G401.6 (cell line): Measurements from ENCODE around the gene MAPK9.
"Not testable (repeated sequence)": the region's sequence is repeated elsewhere in the genome, so short reads cannot be mapped to it uniquely, and the experiment has no call there.

Experiments used
- FAIRE-seq: peaks from 2 replicates; lab custom pipeline; 2012; peaks lifted over from hg19 to GRCh38; lab: Jason Lieb, UNC

Gene MAPK9

DNA sequence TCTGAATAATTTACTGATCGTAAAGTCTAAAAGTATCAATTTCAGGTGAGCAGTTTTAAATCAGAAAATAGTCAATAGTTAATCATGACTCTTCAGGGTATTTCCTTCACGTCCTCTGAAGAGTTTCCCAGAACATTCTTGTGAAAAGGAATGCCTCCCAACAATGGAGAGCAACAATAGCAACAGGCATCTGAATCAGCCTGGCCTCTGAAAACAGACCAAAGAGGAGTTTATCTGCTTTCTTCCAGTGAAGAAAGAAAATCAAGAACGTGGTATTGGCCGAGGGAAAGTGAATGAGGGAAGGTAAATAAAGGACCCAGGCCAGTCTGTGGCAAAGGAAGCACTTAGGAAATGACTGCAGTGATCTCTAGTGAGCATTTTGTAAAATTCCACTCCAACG is 56.8 kb downstream of the MAPK9 start:
- FAIRE-seq, result no peak

DNA sequence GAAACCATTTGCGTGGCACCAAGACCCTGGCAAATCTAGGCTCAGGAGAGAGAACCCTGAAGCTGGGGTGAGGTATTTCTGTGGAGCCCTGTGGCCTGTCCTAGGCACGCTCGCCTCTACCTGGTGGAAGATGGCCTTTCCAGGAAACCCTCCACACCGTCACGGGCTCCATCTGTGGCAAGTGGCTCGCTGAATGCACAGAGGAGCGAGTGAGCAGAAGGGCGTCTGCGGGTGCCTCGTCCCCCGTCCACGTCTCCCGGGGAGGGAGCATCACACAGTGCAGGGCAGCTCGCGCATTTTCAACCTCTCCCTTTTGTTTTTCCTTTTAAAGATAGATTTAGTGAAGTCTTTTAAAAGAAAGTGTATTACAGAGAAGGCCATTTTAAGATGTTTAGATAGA is 57.6 kb downstream of the MAPK9 start:
- no peak for FAIRE-seq

DNA sequence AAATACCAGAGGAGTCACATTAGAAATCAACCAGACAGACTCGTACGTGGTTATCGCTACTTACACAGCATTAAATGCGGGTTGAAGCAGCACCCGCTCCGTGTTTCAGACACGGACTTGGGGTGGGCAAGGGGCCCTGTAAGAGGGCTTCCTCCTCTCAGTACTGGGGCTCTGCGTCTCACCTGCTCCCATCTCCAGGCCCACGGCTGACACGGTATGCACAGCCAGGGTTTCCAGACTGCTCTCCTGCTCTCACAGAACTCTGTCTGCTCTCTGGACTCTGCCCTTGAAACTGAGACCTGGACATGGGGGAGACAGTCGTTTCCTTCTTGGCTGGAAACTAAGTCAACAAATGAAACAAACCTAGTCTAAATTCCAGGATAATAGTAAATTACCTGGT is 58.2 kb downstream of the MAPK9 start:
- FAIRE-seq, result no peak

DNA sequence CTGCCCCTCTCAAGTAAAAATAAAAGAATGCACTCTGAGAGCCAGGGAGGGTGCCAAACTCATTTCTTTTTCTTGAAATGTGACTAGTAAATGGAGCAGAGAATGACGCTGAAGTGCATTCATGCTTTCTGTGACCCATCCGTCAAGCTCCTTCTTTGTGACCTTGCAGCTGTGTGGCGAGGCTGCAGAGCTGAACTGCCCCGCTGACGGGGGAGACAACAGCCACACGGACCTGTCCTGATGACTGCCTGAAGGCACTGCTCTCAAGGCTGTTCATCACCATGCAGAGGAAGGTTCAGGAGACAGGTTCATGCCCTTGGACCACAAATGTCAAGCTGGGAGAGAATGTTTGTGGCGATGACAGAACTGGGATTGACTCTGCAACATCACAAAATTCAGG is 61.9 kb downstream of the MAPK9 start:
- no peak for FAIRE-seq

DNA sequence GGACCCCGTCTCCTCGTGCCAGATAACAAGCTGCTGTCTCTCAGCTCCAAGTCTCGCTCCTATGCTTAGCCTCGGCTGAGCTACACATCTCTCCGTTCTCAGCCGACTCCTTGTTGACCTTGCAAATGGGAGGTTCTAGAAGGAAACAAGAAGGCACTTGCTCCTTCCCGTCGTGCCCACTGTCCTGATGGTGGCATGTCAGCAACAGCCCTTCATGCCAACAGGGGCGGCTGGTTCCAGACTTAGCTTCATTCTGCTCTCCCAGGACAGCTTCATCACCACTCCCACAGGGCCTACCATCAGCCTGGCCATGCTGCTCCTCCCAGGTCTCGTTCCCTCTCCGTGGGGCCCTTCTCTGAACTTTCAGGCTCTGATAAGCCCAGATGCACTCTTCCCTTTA is 69.8 kb downstream of the MAPK9 start:
- FAIRE-seq, result no peak

DNA sequence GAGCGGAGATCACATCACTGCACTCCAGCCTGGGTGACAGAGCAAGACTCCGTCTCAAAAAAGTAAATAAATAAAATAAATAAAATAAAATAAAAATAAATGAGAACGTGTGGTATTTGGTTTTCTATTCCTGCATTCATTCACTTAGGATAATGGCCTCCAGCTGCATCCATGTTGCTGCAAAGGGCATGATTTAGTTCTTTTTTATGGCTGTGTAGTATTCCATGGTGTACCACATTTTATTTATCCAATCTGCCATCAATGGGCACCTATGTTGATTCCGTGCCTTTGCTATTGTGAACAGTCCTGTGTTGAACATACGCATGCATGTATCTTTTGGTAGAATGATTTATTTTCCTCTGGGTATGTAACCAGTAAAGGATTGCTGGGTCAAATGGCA is 74.1 kb downstream of the MAPK9 start:
- no peak for FAIRE-seq

DNA sequence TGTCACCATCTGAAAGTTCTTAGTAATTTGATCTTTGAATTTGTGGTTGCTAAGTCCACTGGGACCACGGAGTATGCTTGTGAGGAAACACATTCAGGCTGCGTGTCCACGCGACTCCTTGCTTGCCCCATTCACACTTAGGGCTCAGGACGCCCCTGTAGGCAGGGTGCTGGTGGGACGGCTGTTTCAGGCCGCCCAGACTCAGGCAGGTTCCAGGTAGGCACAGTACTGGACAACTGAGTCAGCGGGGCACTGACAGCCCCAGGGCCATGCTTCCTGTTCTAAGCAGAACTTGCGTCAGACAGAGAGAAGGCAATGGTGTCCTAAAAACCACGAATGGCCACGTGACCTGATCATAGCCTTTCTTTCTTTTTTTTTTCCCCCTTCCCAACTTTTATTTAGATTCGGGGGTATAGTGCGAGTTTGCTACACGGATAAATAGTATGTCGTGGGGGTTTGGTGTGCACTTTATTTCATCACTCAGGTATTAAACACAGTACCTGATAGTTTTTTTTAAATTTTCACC is 75.2 kb downstream of the MAPK9 start:
- no peak for FAIRE-seq

DNA sequence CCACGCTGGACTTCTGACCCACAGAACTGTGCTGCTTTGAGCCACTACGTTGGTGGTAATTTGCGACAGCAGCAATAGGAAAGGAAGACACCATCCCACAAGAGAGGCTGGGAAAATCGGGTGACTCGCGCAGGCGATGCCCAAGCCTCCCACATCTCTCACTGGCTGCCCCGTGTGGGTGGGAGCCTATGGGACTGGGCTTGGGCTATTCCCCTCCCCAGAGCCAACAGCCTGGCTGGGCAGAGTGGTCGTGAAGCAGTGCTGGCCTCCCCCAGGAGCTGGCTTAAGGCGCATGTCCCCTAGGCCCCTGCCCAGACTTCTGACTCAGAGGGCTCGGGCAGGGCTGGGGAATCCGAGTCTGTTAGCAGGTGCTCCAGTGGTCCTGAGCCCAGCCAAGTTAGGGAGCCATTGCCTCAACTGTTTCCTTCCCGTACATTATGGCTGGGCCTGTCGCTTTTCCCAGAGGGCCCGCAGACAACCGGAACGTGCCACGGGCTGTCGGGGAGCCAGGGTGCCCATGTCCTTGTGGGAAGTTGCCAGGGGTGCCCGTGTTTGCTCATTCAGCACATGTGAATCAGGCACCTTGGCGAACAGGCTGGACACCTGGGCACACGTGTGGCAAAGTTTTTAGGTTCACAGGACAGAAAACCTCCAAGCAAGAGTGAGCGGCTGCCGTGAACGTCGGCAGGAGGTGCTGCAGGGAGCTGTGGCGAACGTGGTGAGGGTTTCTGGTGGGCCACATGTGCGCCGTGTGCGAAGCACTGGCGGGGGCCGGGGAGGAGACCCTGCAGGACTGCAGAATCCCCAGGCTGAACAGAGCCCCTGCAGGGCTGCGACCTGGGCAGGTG is 75.9 kb downstream of the MAPK9 start:
- FAIRE-seq, result no peak

DNA sequence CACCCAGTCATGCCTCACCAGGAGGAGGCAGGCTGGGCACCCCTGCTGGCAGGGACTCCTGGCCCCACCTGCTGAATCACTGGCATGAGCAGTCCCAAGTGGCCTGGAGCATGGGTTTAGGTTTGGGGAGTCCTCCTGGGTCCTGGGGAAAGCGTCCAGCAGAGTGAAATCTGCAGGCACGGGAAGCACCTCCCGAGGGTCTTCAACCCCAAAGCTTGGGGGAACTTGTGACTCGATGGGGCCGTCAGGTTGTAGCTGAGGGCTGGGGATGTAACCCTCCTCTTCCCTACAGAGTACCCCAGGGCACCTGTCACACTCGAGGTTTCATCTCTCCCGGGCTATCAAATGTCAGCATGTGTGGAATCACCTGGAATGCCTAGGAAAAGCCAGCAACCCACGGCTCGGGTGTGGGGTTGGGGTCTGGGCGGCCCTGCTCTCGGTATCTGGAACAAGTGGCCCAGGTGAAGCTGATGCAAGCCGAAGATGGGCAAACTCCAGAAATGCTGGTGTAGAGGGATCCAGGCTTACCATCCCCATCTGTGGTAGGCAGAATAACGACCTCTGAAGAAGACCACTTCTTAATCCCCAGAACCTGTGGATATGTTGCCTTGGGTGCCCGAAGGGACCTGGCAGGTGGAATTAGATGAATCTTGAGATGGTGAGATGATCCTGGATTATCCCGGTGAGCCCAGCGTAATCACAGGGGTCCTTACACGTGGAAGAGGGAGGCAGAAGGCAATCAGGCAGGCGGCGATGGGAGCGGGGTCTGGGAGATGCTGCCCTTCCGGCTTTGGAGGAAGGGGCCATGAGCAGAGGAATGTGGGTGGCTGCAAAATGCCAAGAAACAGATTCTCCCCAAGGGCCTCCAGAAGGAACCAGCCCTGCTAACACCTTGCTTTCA is 76.8 kb downstream of the MAPK9 start:
- FAIRE-seq, result no peak

DNA sequence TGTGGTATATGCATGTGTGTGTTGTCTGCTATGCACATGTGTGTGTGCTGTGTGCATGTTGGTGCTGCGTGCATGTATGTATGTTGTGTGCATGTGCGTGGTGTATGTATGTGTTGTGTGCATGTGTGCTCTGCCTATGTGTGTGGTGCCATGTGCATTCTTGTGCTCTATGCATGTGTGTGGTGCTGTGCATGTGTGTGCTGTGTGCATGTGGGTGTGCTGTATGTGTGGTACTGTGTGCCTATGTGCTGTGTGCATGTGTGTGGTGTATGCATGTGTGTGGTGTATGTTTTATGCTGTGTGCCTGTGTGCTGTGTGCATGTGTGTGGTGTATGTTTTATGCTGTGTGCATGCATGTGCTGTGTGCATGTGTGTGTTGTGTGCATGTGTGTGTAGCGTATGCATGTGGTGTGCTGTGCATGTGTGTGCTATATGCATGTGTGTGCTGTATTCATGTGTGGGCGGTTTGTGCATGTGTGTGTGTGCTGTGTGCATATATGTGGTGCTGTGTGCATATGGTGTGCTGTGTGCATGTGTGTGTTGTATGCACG is 78.2 kb downstream of the MAPK9 start:
- no peak for FAIRE-seq

DNA sequence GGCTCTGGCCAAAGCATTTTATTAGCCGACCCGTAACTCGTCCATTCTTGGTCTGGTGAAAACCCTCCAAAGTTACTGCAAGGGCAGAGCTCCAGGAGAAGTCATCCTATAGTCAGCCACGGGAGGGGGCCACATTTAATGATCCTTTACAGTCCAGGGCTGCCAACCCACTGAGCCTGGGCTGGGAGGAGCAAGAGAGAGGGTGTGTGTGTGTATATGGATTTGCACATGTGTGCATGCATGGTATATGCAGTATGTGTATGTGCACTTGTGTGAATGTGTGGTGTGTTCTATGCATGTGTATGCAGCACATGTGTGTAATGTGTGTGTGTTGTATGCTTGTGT is 78.7 kb downstream of the MAPK9 start:
- FAIRE-seq, result no peak

DNA sequence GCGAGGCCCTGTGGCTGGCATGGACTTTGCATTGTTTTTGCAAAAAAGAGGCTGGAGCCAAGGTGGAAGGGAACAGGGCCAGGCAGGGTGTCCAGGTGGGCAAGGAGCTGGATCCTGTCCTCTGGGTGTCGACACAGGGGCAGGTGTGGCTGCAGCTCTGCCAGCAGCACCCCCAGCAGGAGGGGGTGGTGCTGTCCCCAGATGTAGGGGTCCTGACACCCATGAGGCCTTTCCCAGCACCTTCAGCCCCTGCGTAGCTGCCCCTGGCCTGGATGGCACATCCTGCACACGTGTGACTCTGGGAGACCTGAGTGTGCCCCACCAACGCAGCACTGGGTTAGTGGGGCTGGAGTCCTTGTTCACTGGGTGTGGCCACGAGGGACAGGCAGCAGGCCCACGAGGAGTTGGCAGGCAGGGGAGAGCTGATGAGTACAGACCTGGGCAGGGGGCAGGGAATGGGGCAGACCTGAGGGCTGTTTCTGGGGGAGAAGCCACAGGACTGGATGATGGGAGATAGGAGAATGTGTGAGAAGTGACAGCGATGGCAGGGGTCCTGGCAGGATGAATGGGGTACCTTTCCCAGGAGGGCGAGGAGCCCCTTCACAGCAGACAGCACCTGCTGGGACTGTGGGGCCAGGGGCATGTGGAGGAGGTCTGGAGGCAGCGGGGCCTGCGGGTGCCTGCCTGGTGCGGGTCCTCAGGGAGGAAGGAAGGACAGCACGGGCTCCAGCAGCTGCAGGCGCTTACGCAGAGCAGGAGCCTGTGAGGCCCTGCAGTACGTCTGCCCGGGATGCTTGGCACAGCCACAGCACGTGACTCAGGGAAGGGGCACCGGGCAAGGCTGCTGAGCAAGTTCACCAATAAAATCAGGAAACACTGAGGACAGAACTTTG is 79.3 kb downstream of the MAPK9 start:
- no peak for FAIRE-seq

DNA sequence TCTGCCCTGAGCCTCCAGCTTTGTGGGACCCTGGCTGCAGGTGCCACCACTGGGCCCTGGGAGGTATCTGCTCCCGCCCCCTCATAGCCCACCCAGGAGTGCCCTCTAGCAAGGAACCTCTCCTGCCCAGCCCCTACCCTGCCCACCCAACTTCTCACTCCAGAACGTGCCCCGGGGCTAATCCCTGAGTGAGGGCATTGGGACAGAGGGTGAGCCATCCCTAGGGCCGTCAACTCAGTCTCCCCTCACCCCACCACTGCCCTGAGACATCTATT is 80.2 kb downstream of the MAPK9 start:
- no peak for FAIRE-seq

DNA sequence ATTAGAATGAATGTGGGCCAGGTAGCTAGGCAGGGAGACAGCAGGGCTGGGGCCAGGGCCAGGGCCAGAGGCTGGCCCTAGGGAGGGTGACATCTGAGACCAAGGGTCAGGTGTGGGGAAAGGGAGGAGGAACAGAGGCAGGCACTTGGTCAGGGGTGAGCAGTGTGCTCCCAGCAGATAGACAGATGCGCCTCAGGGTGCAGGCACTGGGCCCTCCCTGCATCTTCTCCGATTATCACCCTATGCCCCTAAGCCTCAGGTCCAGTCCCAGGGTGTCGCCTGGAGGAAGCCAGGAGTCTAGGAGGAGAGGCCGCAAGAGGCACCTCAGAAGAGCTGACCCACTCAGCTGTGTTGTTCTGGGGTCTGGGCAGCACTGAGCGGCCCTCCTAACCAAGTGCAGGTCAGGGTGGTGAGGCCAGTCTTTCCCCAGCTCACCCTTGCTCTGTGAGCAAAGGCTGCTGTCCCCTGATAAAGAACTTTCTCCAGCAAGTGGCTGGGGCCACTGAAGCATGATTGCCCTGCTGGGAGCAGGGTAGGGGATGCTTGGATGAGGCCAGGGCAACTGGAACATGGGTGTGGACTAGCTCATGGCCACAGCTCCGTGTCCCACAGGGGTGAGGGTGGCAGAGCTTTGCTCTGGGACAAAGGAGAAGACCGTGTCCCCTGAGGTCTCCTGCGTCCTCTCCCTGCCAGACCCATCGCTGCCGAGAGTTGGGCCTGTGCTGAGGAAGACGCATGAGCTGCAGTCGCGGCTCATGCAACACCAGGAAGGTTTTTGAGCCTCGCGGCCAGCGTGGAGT is 80.7 kb downstream of the MAPK9 start:
- no peak for FAIRE-seq

DNA sequence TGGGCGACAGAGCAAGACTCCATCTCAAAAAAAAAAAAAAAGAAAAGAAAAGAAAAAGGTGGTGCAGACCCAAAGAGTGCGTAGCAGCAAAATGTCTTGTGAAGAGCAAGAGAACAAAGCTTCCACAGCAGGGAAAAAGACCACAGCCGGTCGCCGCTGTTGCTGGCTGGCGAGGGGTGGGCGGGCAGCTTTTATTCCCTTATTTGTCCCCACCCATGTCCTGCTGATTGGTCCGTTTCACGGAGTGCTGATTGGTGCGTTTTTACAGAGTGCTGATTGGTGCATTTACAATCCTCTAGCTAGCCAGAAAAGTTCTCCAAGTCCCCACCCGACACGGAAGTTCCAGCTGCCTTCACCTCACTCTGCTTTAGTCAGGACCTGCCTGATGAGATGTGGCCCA is 81.8 kb downstream of the MAPK9 start:
- not testable (repeated sequence) for FAIRE-seq

DNA sequence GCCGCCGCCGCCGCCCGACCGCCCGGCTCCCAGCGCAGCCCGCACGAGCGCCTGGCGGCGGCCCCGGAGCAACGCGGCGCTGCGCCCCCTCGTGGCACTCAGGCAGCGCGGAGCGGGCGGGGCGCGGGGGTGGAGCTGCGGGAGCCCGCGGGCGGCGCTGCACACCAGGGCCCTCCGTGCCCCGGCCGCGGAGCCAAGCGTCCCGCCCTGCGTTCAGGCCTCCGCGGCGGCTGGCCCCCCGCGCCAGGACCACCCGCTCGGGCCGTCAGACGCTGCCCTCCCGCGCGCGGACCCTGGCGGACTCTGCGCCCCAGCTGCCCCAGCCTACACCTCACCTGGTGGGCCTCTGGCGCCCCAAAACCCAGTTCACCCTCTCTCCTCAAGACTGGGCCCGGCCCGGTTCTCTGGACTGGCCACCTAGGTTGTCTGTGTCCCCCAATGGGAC is 82.7 kb downstream of the MAPK9 start, which contains the start of gene RASGEF1C:
Gene RASGEF1C, minus strand, starts transcription at position 75 of the 445 bp plus-strand sequence. CDS start 71,159 bp downstream, outside the sequence.
- FAIRE-seq, result no peak

DNA sequence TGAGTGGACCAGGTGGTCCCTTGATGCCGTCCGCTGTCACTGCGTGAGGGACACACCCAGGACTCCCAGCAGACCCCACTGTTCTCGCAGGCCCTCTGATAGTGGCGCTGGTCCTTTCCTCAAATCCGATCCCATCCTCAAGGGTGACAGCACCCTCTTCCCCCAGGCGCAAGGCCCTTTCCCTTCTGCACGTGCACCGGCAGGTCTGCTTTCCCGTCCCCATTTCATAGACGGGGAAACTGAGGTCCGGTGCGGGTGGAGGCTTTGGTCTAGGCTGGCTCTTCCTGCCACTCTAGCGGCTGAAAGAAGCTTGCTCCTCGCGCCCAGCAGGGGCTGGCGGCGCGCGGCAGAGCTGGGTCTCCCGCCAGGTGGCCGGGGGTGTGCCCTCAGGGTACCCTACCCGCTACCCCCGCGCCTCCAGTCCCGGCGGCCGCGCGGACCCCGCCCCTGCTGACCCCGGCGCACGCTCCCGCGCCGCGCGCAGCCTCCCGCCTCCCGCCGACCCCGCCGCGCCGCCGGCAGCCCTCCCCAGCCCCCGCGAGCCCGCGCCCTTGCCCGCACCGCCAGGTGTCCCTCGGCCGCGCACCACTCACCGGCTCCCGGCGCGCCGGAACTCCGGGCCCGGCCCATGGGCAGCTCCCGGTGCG is 83.3 kb downstream of the MAPK9 start:
- FAIRE-seq, result no peak

DNA sequence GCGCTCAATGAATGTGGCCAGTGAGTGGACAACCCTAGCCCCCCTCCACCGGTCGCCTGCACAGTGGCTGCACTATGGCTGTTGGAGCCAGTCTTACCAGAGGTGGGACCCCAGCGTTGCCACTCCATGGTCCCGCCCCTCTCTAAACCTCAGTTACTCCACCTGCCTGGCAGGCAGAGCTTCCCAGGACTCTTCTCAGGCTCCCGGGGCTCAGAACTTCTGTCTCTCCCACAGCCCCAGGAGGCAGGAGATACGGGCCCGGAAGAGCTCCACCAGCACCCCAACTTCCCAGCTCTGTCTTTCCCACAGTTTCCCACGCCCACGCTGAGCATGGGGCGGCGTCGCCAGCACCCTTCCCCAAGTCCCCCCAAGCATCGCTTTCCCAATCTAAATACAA is 83.8 kb downstream of the MAPK9 start:
- FAIRE-seq, result no peak

DNA sequence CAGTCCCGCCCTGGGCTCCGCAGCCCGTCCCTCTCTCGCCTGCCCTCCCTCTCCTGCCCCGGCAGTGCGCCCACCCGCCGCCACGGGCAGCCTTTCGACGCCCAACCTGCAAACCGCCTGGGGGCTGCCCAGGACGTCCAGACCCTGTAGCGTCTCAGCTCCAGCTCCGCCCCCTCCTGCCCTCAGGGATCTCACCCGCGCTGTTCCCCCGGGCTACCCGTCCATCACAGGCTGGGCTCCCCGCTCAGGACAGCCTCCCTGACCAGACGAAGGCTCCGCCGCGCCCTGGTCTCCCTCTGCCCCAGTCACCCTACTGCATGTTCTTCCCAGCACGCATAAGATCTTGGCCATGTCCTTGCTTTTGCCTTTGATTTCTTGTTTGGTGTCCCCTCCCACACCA is 84.3 kb downstream of the MAPK9 start:
- FAIRE-seq, result no peak

DNA sequence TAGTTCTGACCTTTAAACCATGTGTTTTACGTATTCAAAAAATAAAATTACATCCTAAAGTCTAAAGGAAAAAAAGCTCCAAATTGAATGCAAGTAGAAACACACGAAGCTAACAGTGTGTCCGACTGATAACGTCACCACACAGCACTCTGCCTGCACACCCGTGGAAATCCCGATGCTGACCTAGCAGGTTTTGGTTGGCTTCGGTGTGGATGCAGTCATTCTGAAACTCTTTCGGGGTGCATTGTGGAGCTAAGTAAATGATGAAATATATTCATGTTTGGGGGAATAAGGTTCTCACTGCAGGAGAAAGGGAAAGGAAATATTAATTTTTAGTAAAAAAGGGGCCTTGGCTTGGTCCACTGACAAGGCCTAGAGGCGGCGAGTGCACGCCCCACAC is 84.9 kb downstream of the MAPK9 start:
- FAIRE-seq, result no peak

DNA sequence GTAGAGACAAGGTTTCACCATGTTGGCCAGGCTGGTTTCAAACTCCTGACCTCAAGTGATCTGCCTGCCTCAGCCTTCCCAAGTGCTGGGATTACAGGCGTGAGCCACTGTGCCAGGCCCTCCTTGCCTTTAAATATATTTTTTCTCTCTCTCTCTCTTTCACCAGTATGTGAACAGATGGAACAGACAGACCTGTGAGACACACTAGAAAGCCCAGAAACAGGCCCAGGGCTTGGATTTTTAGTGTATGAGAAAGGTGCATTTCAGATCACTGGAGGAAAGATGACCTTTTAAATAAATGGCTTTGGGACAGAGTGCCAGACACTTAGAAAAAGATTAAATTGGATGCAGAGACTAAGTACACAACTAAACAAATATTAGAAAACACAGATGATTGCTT is 86.0 kb downstream of the MAPK9 start:
- no peak for FAIRE-seq
